NB4 (cell line): ENCODE results near the gene LMO7.

ENCODE experiments used
- DNase-seq: peaks from one replicate; pipeline ENCODE4 v3.0.0; 2010; ENCODE audit warnings: low read depth
- H3K4me3 ChIP-seq: one replicate; pipeline ENCODE4 v1.5.1; 2011; ENCODE audit warnings: mild to moderate bottlenecking, low read depth, low read length, moderate library complexity
- MYC ChIP-seq: IDR thresholded peaks from 2 replicates; pipeline ENCODE4 v1.6.1; 2011; ENCODE audit warnings: low read depth, low read length
- POLR2A ChIP-seq: IDR thresholded peaks from 2 replicates; pipeline ENCODE4 v1.6.1; 2011; ENCODE audit warnings: mild to moderate bottlenecking; ENCODE audit not compliant: insufficient read length; ENCODE audit errors: extremely low read depth
- TF ChIP-seq, protein P1 (sequence below): IDR thresholded peaks from one replicate; pipeline ENCODE4 v1.5.1; 2012; ENCODE audit warnings: low read depth, low read length
- TF ChIP-seq, protein P2 (sequence below): IDR thresholded peaks from 2 replicates; pipeline ENCODE4 v1.6.1; 2011; ENCODE audit warnings: low read depth, low read length

The LMO7 gene

DNA sequence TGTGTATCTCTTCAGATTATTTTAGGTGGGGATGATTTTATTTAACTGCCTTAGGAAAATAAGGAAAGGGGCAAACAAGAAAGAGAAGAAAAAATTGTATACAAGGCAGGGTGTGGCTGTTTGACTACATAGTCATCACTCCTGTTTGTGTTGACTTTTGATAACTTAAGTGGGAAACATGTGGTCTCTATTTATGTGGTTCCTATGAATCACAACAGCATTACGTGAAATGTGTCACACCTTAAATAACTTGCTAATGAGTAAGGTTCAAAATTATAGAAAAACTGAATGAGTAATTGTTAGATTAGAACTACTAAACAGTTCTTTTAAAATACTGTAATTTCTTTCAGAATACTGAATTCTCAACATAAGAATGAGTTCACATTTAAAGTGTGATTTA lies 69.3 kb downstream of the LMO7 start:
- TF ChIP-seq, protein P1, sequence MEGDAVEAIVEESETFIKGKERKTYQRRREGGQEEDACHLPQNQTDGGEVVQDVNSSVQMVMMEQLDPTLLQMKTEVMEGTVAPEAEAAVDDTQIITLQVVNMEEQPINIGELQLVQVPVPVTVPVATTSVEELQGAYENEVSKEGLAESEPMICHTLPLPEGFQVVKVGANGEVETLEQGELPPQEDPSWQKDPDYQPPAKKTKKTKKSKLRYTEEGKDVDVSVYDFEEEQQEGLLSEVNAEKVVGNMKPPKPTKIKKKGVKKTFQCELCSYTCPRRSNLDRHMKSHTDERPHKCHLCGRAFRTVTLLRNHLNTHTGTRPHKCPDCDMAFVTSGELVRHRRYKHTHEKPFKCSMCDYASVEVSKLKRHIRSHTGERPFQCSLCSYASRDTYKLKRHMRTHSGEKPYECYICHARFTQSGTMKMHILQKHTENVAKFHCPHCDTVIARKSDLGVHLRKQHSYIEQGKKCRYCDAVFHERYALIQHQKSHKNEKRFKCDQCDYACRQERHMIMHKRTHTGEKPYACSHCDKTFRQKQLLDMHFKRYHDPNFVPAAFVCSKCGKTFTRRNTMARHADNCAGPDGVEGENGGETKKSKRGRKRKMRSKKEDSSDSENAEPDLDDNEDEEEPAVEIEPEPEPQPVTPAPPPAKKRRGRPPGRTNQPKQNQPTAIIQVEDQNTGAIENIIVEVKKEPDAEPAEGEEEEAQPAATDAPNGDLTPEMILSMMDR: no peak
- TF ChIP-seq, protein P2, sequence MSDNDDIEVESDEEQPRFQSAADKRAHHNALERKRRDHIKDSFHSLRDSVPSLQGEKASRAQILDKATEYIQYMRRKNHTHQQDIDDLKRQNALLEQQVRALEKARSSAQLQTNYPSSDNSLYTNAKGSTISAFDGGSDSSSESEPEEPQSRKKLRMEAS: no peak
- no peak for TF ChIP-seq POLR2A
- no peak for TF ChIP-seq MYC
- DNase-seq: no peak
- H3K4me3 ChIP-seq: no peak overlapping the region

DNA sequence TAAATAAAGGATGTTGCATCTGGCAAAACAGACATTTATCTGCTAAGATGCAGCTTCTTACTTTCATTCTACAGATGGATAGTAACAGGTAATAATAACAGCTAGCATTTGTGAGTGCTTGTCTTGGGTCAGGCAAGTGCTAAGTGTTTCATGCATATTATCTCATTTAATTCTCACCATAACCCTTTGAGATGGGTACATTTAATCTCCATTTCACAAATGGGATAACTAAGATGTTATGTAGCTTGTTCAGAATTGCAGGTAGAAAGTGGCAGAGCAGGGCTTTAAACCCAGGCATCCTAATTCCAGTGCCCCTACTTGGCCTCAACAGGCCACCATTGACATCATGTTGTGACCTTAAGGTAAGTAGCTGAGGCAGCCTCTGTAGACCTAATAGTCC lies 69.8 kb downstream of the LMO7 start:
- H3K4me3 ChIP-seq: no peak overlapping the region
- DNase-seq: no peak
- TF ChIP-seq MYC: no peak
- TF ChIP-seq, protein P2: no peak
- TF ChIP-seq, protein P1: no peak
- no peak for TF ChIP-seq POLR2A

DNA sequence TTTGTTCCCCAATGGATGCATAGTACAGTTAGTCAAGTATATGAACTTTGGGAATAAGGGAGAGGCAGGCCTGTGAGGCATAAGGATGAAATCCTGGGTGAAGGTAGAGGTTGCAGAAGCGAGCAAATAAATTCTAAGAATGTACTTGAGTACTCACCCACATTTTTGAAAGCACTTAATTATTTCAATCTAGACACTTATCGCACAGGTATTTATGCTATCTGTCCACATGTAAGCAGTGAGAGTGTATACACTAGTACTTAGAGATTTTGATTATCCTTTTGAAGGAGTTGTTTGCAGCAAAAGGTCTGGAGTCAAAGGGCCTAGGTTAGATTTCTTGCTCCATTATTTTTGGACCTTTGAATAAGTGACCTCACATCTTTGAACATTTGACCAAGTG lies 77.7 kb downstream of the LMO7 start:
- DNase-seq: no peak
- no peak for TF ChIP-seq MYC
- TF ChIP-seq, protein P1: no peak
- TF ChIP-seq, protein P2: no peak
- TF ChIP-seq POLR2A: no peak
- no peak overlapping the region for H3K4me3 ChIP-seq

DNA sequence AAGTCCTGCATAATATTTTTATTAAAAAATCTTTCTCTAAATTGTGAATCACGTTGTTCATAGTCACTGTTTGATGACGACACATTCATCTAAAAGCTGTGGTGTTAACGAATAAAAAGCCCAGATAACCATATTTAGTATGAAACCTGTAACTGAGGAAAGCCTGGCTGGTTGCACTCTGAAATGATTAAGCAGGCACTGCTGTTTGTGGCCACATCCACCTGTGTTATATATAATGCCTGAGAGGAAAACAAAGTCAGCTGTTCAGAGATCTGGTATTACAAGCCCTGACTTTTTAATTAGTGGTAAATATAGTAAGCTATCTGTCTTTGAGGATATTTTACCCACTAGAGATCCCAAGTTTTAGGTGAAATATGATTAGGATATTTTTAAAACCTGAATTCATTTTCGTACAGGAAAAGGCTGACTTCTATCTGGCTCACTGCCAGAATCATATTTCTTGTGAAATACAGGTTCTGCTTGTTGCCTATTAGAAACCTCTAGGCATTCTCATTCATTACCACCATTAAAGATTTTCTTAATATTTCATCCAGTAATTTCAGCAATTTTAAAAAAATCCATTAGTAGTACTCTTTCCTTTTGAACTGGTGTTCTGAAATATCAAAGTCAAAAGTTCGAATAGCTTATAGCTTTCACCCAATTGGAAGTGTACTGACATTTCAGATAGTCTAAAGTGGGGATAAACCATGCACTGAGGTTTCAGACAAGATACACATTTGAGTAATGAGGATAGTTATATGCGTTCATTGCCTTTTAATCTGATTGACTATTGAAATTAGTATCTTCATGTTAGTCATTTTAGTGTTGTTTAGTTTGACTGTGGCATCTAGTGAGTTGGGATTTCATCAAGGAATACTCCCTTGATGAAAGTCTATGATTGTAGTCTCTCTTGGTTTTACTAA lies 79.7 kb downstream of the LMO7 start:
- H3K4me3 ChIP-seq: no peak overlapping the region
- no peak for DNase-seq
- TF ChIP-seq MYC: no peak
- TF ChIP-seq POLR2A: no peak
- TF ChIP-seq, protein P1: no peak
- TF ChIP-seq, protein P2: no peak

DNA sequence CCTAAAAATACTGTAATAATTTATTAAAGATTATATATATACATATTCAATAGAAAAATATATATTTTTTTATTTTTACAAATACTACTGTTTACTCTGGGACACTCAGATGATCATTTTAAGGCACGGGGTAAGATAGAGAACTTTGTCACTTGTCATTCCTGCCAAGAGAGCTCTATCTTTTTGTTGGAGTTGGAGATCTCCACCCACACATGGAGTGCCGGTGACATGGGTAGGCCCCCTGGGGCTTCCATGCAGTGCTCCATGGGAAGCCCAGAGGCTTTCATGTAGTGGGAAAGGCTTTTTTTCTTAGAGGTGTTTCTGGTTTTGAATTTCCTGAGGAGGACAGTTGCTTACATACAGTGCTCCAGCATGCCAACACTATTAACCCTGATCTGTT lies 81.4 kb downstream of the LMO7 start:
- TF ChIP-seq, protein P2: no peak
- TF ChIP-seq, protein P1: no peak
- TF ChIP-seq MYC: no peak
- no peak for TF ChIP-seq POLR2A
- H3K4me3 ChIP-seq: no peak overlapping the region
- no peak for DNase-seq
